WTC11 (cell line): ENCODE data around the gene SYMPK. TPM values are rescaled to one million over a fixed set of nuclear protein-coding genes. Genes with fewer than 3 reads are reported as not detected.

Source experiments
- ATAC-seq: fragments of 200-7000 bp; cut with Tn5 transposase; 2 replicates; pipeline ENCODE4 v1.10.0; 2021; ENCODE audit warnings: mild to moderate bottlenecking, moderate library complexity
- CTCF ChIA-PET: fragments of 300-600 bp; sonication (Branson Sonifier 250); formaldehyde crosslinking; loops from one replicate; lab custom pipeline; 2021; ENCODE audit warnings: antibody characterized with exemption; lab: Charles Lee
- POLR2A ChIA-PET: fragments of 350-600 bp; sonication (Branson Sonifier 250); formaldehyde crosslinking; loops from one replicate; lab custom pipeline; 2021; ENCODE audit warnings: antibody characterized with exemption; lab: Charles Lee
- DNase-seq: peaks from one replicate; pipeline ENCODE4 v3.0.0; 2021; ENCODE audit warnings: low spot score
- H3K27ac Mint-ChIP-seq: 2 replicates; pipeline ENCODE4 v1.8.0; 2021; ENCODE audit warnings: mixed read lengths
- H3K27me3 Mint-ChIP-seq: 2 replicates; pipeline ENCODE4 v1.8.0; 2021; ENCODE audit warnings: low read depth, mild to moderate bottlenecking, moderate library complexity, mixed read lengths
- H3K36me3 Mint-ChIP-seq: 2 replicates; pipeline ENCODE4 v1.8.0; 2021; ENCODE audit warnings: mixed read lengths
- H3K4me1 Mint-ChIP-seq: 2 replicates; pipeline ENCODE4 v1.8.0; 2022; ENCODE audit warnings: mixed read lengths
- H3K4me3 Mint-ChIP-seq: 2 replicates; pipeline ENCODE4 v1.8.0; 2021; ENCODE audit warnings: mild to moderate bottlenecking, moderate library complexity, mixed read lengths
- H3K9me3 Mint-ChIP-seq: 2 replicates; pipeline ENCODE4 v1.8.0; 2021; ENCODE audit warnings: mixed read lengths
- ATF2 ChIP-seq: sonication (generic); formaldehyde crosslinking; IDR thresholded peaks from 2 replicates; pipeline ENCODE4 v1.8.1; 2022; ENCODE audit warnings: low read depth, missing genetic modification reagents, borderline replicate concordance
- ATF3 ChIP-seq: sonication (generic); formaldehyde crosslinking; conservative IDR thresholded peaks from 2 replicates; pipeline ENCODE4 v1.8.1; 2022; ENCODE audit warnings: mild to moderate bottlenecking, missing genetic modification reagents
- ATF6 ChIP-seq: sonication (generic); formaldehyde crosslinking; IDR thresholded peaks from 2 replicates; pipeline ENCODE4 v1.8.1; 2023; ENCODE audit warnings: mild to moderate bottlenecking, missing genetic modification reagents
- FOXP1 ChIP-seq: sonication (generic); formaldehyde crosslinking; IDR thresholded peaks from 2 replicates; pipeline ENCODE4 v1.8.0; 2022; ENCODE audit warnings: missing genetic modification reagents, mild to moderate bottlenecking, moderate library complexity, borderline replicate concordance
- MAX ChIP-seq: sonication (generic); formaldehyde crosslinking; IDR thresholded peaks from 2 replicates; pipeline ENCODE4 v1.8.0; 2022; ENCODE audit warnings: mild to moderate bottlenecking, missing genetic modification reagents
- MXD4 ChIP-seq: fragments of 250-450 bp; sonication (Bioruptor Pico); IDR thresholded peaks from 2 replicates; pipeline ENCODE4 v1.8.0; 2021; ENCODE audit warnings: mild to moderate bottlenecking, moderate library complexity, borderline replicate concordance
- OVOL2 ChIP-seq: fragments of 250-450 bp; sonication (Bioruptor Pico); IDR thresholded peaks from 2 replicates; pipeline ENCODE4 v1.9.0; 2021; ENCODE audit warnings: mild to moderate bottlenecking, borderline replicate concordance
- SMAD4 ChIP-seq: sonication (generic); formaldehyde crosslinking; IDR thresholded peaks from 2 replicates; pipeline ENCODE4 v1.8.0; 2022; ENCODE audit warnings: mild to moderate bottlenecking, missing genetic modification reagents
- SOX15 ChIP-seq: fragments of 250-450 bp; sonication (Bioruptor Pico); IDR thresholded peaks from 2 replicates; pipeline ENCODE4 v1.9.0; 2021; ENCODE audit warnings: mild to moderate bottlenecking
- TCF7 ChIP-seq: sonication (generic); formaldehyde crosslinking; IDR thresholded peaks from 2 replicates; pipeline ENCODE4 v1.8.0; 2022; ENCODE audit warnings: mild to moderate bottlenecking, low read depth, missing genetic modification reagents, moderate library complexity
- ZNF423 ChIP-seq: fragments of 250-450 bp; sonication (Bioruptor Pico); IDR thresholded peaks from 2 replicates; pipeline ENCODE4 v2.1.2; 2022; ENCODE audit warnings: mild to moderate bottlenecking, moderate library complexity
- ZNF512 ChIP-seq: sonication (generic); formaldehyde crosslinking; IDR thresholded peaks from 2 replicates; pipeline ENCODE4 v1.8.1; 2022; ENCODE audit warnings: missing genetic modification reagents, borderline replicate concordance
- ZSCAN18 ChIP-seq: fragments of 250-450 bp; sonication (Bioruptor Pico); IDR thresholded peaks from 2 replicates; pipeline ENCODE4 v2.1.2; 2022; ENCODE audit warnings: mild to moderate bottlenecking, moderate library complexity
- total RNA-seq: library from RNA; stranded (reverse); gene quantifications from 3 replicates; pipeline ENCODE4 v1.2.3, GENCODE V29; 2021
- TF ChIP-seq, protein P1 (sequence below): sonication (generic); formaldehyde crosslinking; IDR thresholded peaks from 2 replicates; pipeline ENCODE4 v1.8.1; 2023; ENCODE audit warnings: mild to moderate bottlenecking, missing genetic modification reagents, moderate library complexity
- TF ChIP-seq, protein P2 (sequence below): sonication (generic); formaldehyde crosslinking; IDR thresholded peaks from 2 replicates; pipeline ENCODE4 v1.8.0; 2022; ENCODE audit warnings: mild to moderate bottlenecking, missing genetic modification reagents
- TF ChIP-seq, protein P3 (sequence below): sonication (generic); formaldehyde crosslinking; IDR thresholded peaks from 2 replicates; pipeline ENCODE4 v1.8.0; 2023; ENCODE audit warnings: missing genetic modification reagents
- TF ChIP-seq, protein P4 (sequence below): sonication (generic); formaldehyde crosslinking; IDR thresholded peaks from 2 replicates; pipeline ENCODE4 v1.8.1; 2023; ENCODE audit warnings: mild to moderate bottlenecking, missing genetic modification reagents
- TF ChIP-seq, protein P5 (sequence below): sonication (generic); formaldehyde crosslinking; IDR thresholded peaks from 2 replicates; pipeline ENCODE4 v1.8.0; 2022; ENCODE audit warnings: mild to moderate bottlenecking, missing genetic modification reagents

Gene SYMPK
- total RNA-seq, 1 experiment from 2014 or later, result 106 TPM

DNA sequence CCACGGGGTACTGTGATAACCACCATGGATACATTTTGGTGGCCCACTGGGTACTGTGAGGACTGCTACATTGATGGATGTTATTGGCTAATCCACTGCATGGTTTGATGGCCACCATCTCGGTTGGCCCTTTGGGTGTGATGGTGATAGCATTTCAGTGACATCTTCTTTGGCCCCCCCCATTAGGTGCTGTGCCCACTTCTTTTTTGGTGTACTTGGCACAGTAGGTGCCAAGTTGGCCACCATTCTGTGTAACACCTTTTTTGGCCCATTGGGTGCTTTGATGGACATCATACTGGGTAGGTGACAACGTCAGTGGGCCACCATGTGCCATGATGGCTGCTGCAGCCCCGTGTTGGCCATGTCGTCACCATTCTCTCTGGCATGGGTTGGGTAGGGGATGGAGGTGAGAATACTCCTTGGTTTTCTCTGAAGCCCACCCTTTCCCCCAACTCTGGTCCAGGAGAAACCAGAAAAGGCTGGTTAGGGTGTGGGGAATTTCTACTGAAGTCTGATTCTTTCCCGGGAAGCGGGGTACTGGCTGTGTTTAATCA, 10.3 kb upstream of the SYMPK start:
- H3K36me3 Mint-ChIP-seq, result peaks cover 9% of the 10 kb centered on the region
- ATAC-seq, result no peak
- H3K27me3 Mint-ChIP-seq, result no peaks in the 10 kb centered on the region
- TF ChIP-seq TCF7 (CRISPR knock-in tag), result no peak
- TF ChIP-seq SMAD4 (CRISPR knock-in tag), result no peak
- TF ChIP-seq, protein P1, sequence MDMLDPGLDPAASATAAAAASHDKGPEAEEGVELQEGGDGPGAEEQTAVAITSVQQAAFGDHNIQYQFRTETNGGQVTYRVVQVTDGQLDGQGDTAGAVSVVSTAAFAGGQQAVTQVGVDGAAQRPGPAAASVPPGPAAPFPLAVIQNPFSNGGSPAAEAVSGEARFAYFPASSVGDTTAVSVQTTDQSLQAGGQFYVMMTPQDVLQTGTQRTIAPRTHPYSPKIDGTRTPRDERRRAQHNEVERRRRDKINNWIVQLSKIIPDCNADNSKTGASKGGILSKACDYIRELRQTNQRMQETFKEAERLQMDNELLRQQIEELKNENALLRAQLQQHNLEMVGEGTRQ (CRISPR knock-in tag), result no peak
- TF ChIP-seq OVOL2, result no peak
- TF ChIP-seq, protein P2, sequence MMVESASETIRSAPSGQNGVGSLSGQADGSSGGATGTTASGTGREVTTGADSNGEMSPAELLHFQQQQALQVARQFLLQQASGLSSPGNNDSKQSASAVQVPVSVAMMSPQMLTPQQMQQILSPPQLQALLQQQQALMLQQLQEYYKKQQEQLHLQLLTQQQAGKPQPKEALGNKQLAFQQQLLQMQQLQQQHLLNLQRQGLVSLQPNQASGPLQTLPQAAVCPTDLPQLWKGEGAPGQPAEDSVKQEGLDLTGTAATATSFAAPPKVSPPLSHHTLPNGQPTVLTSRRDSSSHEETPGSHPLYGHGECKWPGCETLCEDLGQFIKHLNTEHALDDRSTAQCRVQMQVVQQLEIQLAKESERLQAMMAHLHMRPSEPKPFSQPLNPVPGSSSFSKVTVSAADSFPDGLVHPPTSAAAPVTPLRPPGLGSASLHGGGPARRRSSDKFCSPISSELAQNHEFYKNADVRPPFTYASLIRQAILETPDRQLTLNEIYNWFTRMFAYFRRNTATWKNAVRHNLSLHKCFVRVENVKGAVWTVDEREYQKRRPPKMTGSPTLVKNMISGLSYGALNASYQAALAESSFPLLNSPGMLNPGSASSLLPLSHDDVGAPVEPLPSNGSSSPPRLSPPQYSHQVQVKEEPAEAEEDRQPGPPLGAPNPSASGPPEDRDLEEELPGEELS (CRISPR knock-in tag), result no peak
- no peak for TF ChIP-seq ATF3 (CRISPR knock-in tag)
- no peak for DNase-seq
- ChIA-PET POLR2A (no interaction called here), CTCF (interaction anchor here (0.8 to 2.2 kb wide), 2 partner anchors 10 to 56 kb away, joined by 4 to 7 read pairs; partner anchors contain the start of genes FOXA3 and SYMPK)
- no peak overlapping the region for H3K4me3 Mint-ChIP-seq
- peaks cover 31% of the 10 kb centered on the region for H3K4me1 Mint-ChIP-seq
- peak overlapping the region; percentile 64; the same call in 1 of the 2 replicates for H3K27ac Mint-ChIP-seq
- H3K9me3 Mint-ChIP-seq, result no peaks in the 10 kb centered on the region

DNA sequence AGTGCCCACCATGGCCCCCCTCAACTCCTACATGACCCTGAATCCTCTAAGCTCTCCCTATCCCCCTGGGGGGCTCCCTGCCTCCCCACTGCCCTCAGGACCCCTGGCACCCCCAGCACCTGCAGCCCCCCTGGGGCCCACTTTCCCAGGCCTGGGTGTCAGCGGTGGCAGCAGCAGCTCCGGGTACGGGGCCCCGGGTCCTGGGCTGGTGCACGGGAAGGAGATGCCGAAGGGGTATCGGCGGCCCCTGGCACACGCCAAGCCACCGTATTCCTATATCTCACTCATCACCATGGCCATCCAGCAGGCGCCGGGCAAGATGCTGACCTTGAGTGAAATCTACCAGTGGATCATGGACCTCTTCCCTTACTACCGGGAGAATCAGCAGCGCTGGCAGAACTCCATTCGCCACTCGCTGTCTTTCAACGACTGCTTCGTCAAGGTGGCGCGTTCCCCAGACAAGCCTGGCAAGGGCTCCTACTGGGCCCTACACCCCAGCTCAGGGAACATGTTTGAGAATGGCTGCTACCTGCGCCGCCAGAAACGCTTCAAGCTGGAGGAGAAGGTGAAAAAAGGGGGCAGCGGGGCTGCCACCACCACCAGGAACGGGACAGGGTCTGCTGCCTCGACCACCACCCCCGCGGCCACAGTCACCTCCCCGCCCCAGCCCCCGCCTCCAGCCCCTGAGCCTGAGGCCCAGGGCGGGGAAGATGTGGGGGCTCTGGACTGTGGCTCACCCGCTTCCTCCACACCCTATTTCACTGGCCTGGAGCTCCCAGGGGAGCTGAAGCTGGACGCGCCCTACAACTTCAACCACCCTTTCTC, 9.4 kb upstream of the SYMPK start:
- peaks cover 9% of the 10 kb centered on the region for H3K36me3 Mint-ChIP-seq
- no peaks in the 10 kb centered on the region for H3K27me3 Mint-ChIP-seq
- ATAC-seq (no peak), DNase-seq (no peak)
- peaks cover 34% of the 10 kb centered on the region for H3K4me1 Mint-ChIP-seq
- ChIA-PET POLR2A (no interaction called here), CTCF (interaction anchor here (0.8 to 2.2 kb wide), 2 partner anchors 9 to 55 kb away, joined by 4 to 7 read pairs; partner anchors contain the start of genes FOXA3 and SYMPK)
- no peak overlapping the region for H3K4me3 Mint-ChIP-seq
- H3K27ac Mint-ChIP-seq, result no peak overlapping the region
- no peaks in the 10 kb centered on the region for H3K9me3 Mint-ChIP-seq
- TF ChIP-seq, protein P3, sequence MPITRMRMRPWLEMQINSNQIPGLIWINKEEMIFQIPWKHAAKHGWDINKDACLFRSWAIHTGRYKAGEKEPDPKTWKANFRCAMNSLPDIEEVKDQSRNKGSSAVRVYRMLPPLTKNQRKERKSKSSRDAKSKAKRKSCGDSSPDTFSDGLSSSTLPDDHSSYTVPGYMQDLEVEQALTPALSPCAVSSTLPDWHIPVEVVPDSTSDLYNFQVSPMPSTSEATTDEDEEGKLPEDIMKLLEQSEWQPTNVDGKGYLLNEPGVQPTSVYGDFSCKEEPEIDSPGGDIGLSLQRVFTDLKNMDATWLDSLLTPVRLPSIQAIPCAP (CRISPR knock-in tag), result no peak
- TF ChIP-seq FOXP1, result no peak
- no peak for TF ChIP-seq ZNF512
- no peak for TF ChIP-seq ATF6 (CRISPR knock-in tag)
- no peak for TF ChIP-seq ZSCAN18
- no peak for TF ChIP-seq SOX15 (CRISPR knock-in tag)
- TF ChIP-seq, protein P4, sequence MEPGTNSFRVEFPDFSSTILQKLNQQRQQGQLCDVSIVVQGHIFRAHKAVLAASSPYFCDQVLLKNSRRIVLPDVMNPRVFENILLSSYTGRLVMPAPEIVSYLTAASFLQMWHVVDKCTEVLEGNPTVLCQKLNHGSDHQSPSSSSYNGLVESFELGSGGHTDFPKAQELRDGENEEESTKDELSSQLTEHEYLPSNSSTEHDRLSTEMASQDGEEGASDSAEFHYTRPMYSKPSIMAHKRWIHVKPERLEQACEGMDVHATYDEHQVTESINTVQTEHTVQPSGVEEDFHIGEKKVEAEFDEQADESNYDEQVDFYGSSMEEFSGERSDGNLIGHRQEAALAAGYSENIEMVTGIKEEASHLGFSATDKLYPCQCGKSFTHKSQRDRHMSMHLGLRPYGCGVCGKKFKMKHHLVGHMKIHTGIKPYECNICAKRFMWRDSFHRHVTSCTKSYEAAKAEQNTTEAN (CRISPR knock-in tag), result no peak
- no peak for TF ChIP-seq MXD4 (CRISPR knock-in tag)
- no peak for TF ChIP-seq ATF2 (CRISPR knock-in tag)
- TF ChIP-seq ZNF423 (CRISPR knock-in tag), result no peak
- no peak for TF ChIP-seq MAX (CRISPR knock-in tag)
- TF ChIP-seq, protein P5, sequence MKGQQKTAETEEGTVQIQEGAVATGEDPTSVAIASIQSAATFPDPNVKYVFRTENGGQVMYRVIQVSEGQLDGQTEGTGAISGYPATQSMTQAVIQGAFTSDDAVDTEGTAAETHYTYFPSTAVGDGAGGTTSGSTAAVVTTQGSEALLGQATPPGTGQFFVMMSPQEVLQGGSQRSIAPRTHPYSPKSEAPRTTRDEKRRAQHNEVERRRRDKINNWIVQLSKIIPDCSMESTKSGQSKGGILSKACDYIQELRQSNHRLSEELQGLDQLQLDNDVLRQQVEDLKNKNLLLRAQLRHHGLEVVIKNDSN, result no peak
